GM12878 (cell line): Measurements from ENCODE around the gene MEX3C. TPM values are rescaled to one million over a fixed set of nuclear protein-coding genes. Genes with fewer than 3 reads are reported as not detected.

Experiments used
- ATAC-seq: fragments of 200-7000 bp; cut with Tn5 transposase; 3 replicates; pipeline ENCODE4 v1.9.1; 2020; ENCODE audit warnings: mild to moderate bottlenecking, moderate library complexity
- BruUV-seq: library from RNA; stranded (reverse); fragments of 400-500 nt; replicated peaks from 2 replicates; lab custom pipeline; 2021; lab: Mats Ljungman, UMichigan
- CTCF ChIA-PET: fragments of 300-600 bp; sonication (Branson Sonifier 250); formaldehyde crosslinking; extraction: SDS; loops from one replicate; lab custom pipeline; 2021; ENCODE audit warnings: inconsistent platforms; lab: Yijun Ruan, JAX
- POLR2A ChIA-PET: fragments of 350-600 bp; formaldehyde crosslinking; extraction: SDS; loops from one replicate; lab custom pipeline; 2021; ENCODE audit warnings: inconsistent platforms; lab: Charles Lee
- RAD21 ChIA-PET: fragments of 300-600 bp; sonication (Branson Sonifier 250); formaldehyde crosslinking; loops from one replicate; lab custom pipeline; 2023; ENCODE audit warnings: antibody characterized with exemption; ENCODE audit not compliant: unreplicated experiment; lab: Charles Lee
- SMC1A ChIA-PET: fragments of 300-600 bp; sonication (Branson Sonifier 250); formaldehyde crosslinking; loops from one replicate; lab custom pipeline; 2023; ENCODE audit not compliant: unreplicated experiment, uncharacterized antibody; lab: Charles Lee
- DNase-seq: peaks from one replicate; pipeline ENCODE4 v3.0.0-alpha.2; 2011; ENCODE audit warnings: low read depth, low spot score
- FAIRE-seq: peaks from 3 replicates; lab custom pipeline; 2011; peaks lifted over from hg19 to GRCh38; lab: Jason Lieb, UNC
- H2AFZ ChIP-seq: 2 replicates; pipeline ENCODE4 v1.6.0; 2011; ENCODE audit warnings: low read depth, low read length, control low read depth; ENCODE audit not compliant: control insufficient read depth
- H3K27ac ChIP-seq: 2 replicates; pipeline ENCODE4 v1.5.1; 2011; ENCODE audit warnings: control low read depth; ENCODE audit not compliant: control insufficient read depth, insufficient read depth
- H3K27me3 ChIP-seq, 2 experiments: replicated peaks in 1 of 2; 2 replicates each; pipeline versions ENCODE4 v1.6.0 to v1.6.1; 2011; ENCODE audit warnings: low read length in 1 of 2; ENCODE audit not compliant: control insufficient read depth in 2 of 2, insufficient read depth in 2 of 2
- H3K36me3 ChIP-seq, 2 experiments: 2 replicates each; pipeline ENCODE4 v1.5.1; 2011; ENCODE audit warnings: low read length in 1 of 2; ENCODE audit not compliant: control insufficient read depth in 2 of 2, insufficient read depth in 2 of 2
- H3K4me1 ChIP-seq: 2 replicates; pipeline ENCODE4 v1.6.1; 2011; ENCODE audit warnings: mild to moderate bottlenecking, low read length, moderate library complexity, mixed read lengths; ENCODE audit not compliant: control insufficient read depth, insufficient read depth
- H3K4me2 ChIP-seq: 2 replicates; pipeline ENCODE4 v1.6.0; 2011; ENCODE audit warnings: control low read depth; ENCODE audit not compliant: control insufficient read depth, insufficient read depth
- H3K4me3 ChIP-seq: fragments of 200-600 bp; sonication (generic); 2 replicates; pipeline ENCODE4 v1.5.1; 2016
- H3K79me2 ChIP-seq: 2 replicates; pipeline ENCODE4 v1.6.0; 2011; ENCODE audit warnings: low read length; ENCODE audit not compliant: control insufficient read depth, insufficient read depth
- H3K9ac ChIP-seq: 2 replicates; pipeline ENCODE4 v1.8.0; 2011; ENCODE audit warnings: low read length, control low read depth, mixed read lengths; ENCODE audit not compliant: control insufficient read depth, insufficient read depth
- H3K9me3 ChIP-seq: replicated peaks from 3 replicates; pipeline ENCODE4 v1.5.1; 2011; ENCODE audit warnings: mild to moderate bottlenecking, low read length; ENCODE audit not compliant: control insufficient read depth, insufficient read depth
- H4K20me1 ChIP-seq: 2 replicates; pipeline ENCODE4 v1.6.0; 2011; ENCODE audit not compliant: control insufficient read depth, insufficient read depth
- WGBS: methylation state at CpG from one replicate; pipeline ENCODE4 v1.1.6; 2016; ENCODE audit warnings: low lambda C conversion rate; ENCODE audit not compliant: insufficient replicate concordance, insufficient coverage; ENCODE audit errors: missing lambda C conversion rate; 5-methylcytosine and 5-hydroxymethylcytosine counted together
- in situ Hi-C: fragments of 300-500 bp; cut with MboI; formaldehyde crosslinking; loops from 9 replicates; pipeline ENCODE4 v1.14.3; 2018; ENCODE audit warnings: mixed read lengths
- intact Hi-C: fragments of 100-400 bp; cut with micrococcal nuclease; formaldehyde crosslinking; loops from one replicate; pipeline ENCODE4 v1.14.2; 2022; ENCODE audit not compliant: unreplicated experiment
- polyA plus RNA-seq, 11 experiments: library from polyadenylated mRNA; depleted of rRNA in 4 of 11; unstranded in 6 of 11; stranded (reverse) in 5 of 11; fragments of >200 nt; fragmentation: Nextera tagmentation in 4 of 11; fragmentation: Illumina TruSeq in 1 of 11; extraction: Ambion mirVana in 4 of 11; extraction: Trizol in 1 of 11; gene quantifications; 1 replicate in 1 of 11; 2 replicates in 10 of 11; pipeline versions ENCODE4 v1.2.1 to v1.2.3, GENCODE V29; 2011 to 2016; ENCODE audit warnings: inconsistent platforms in 2 of 11, missing spikeins in 2 of 11, low read depth in 1 of 11
- total RNA-seq, 4 experiments: library from RNA; depleted of rRNA in 3 of 4; stranded (reverse); fragments of >200 nt in 3 of 4; fragmentation: Illumina TruSeq in 1 of 4; extraction: Trizol in 1 of 4; gene quantifications; 2 replicates each; pipeline versions ENCODE4 v1.2.1 to v1.2.3, GENCODE V29; 2013 to 2021
- TF ChIP-seq, protein P1 (sequence below): fragments of 450-650 bp; IDR thresholded peaks from 2 replicates; pipeline ENCODE4 v1.6.1; 2018; ENCODE audit warnings: borderline replicate concordance, mild to moderate bottlenecking; ENCODE audit not compliant: partially characterized antibody
- TF ChIP-seq, protein P2 (sequence below): fragments of 450-650 bp; IDR thresholded peaks from 2 replicates; pipeline ENCODE4 v1.6.1; 2016; ENCODE audit warnings: mild to moderate bottlenecking

Gene MEX3C
- total and polyA plus RNA-seq, 10 of the 15 experiments (the other 5 are each of a cell fraction or from before 2014, with no cell fraction given): 6.7 to 48.8 (median 21.3) TPM

DNA sequence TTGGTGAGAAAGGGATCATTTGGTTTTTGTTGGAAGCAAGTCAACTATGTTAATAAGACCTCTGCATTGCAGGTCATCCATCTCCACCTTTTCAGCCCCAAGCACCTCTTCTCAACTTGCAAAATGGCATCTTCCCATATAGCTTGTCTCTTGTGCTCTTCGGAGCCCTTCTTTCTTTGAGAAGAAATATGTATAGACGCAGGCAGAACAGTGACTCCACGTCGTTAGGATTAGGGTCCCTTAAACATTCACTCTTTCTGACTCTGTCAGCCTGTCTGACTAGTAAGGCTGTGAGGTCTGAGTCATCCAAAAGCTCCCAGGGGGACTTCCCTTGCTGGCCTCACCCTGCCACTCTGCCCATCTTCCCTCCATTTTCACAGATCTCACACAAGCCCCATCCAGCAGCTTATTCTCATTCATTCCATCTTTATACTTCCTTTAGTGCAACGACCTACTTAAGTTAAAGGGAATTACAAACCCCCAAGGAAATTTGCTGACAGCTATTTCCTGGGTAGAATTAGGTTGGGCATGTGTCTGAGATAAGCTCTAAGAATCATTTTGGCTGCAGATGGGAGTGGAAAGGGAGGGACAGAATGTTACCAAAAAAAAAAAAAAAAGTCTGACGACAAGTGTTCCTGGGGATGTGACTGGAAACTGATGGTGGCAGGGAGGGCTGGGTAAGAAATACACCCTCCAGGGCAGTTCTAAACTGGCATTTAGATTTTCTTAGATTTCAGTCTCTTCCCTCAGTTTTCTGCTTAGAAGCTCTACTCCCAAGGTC, 37.7 kb upstream of the MEX3C start:
- FAIRE-seq (no peak), DNase-seq (no peak), ATAC-seq (peak; percentile 97)
- SMC1A ChIA-PET: interaction anchor here (0.8 to 2.2 kb wide), 9 partner anchors 9 to 52 kb away, joined by 3 to 7 read pairs (median 4); no protein-coding TSS in a partner anchor
- no peaks in the 10 kb centered on the region for H3K36me3 ChIP-seq
- H3K4me3 ChIP-seq: no peak overlapping the region
- CTCF ChIA-PET: interaction anchor here (0.6 to 1.4 kb wide), 3 partner anchors 11 to 46 kb away, joined by 3 to 4 read pairs (median 3); no protein-coding TSS in a partner anchor
- no peak overlapping the region for H3K9ac ChIP-seq
- intact Hi-C loops: no loop called here
- no peaks in the 10 kb centered on the region for H4K20me1 ChIP-seq
- H3K27ac ChIP-seq: no peak overlapping the region
- H3K9me3 ChIP-seq: no peaks in the 10 kb centered on the region
- no peaks in the 10 kb centered on the region for H3K4me1 ChIP-seq
- RAD21 ChIA-PET: interaction anchor here (0.6 to 1.9 kb wide), 6 partner anchors 20 to 1681 kb away, joined by 3 to 5 read pairs (median 4); no protein-coding TSS in a partner anchor
- H3K4me2 ChIP-seq: no peak overlapping the region
- 25% methylated on average over 6 of the region's 6 CpGs for WGBS
- no peaks in the 10 kb centered on the region; a peak in 1 of 4 replicates for H3K27me3 ChIP-seq
- no peaks in the 10 kb centered on the region for H3K79me2 ChIP-seq
- POLR2A ChIA-PET: interaction anchor here (0.6 to 1.1 kb wide), 6 partner anchors 32 to 947 kb away, joined by 3 to 6 read pairs (median 4); no protein-coding TSS in a partner anchor
- no peak overlapping the region for H2AFZ ChIP-seq
- in situ Hi-C loops: no loop called here
- TF ChIP-seq, protein P1, sequence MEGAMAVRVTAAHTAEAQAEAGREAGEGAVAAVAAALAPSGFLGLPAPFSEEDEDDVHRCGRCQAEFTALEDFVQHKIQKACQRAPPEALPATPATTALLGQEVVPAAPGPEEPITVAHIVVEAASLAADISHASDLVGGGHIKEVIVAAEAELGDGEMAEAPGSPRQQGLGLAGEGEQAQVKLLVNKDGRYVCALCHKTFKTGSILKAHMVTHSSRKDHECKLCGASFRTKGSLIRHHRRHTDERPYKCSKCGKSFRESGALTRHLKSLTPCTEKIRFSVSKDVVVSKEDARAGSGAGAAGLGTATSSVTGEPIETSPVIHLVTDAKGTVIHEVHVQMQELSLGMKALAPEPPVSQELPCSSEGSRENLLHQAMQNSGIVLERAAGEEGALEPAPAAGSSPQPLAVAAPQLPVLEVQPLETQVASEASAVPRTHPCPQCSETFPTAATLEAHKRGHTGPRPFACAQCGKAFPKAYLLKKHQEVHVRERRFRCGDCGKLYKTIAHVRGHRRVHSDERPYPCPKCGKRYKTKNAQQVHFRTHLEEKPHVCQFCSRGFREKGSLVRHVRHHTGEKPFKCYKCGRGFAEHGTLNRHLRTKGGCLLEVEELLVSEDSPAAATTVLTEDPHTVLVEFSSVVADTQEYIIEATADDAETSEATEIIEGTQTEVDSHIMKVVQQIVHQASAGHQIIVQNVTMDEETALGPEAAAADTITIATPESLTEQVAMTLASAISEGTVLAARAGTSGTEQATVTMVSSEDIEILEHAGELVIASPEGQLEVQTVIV: no peak
- TF ChIP-seq, protein P2, sequence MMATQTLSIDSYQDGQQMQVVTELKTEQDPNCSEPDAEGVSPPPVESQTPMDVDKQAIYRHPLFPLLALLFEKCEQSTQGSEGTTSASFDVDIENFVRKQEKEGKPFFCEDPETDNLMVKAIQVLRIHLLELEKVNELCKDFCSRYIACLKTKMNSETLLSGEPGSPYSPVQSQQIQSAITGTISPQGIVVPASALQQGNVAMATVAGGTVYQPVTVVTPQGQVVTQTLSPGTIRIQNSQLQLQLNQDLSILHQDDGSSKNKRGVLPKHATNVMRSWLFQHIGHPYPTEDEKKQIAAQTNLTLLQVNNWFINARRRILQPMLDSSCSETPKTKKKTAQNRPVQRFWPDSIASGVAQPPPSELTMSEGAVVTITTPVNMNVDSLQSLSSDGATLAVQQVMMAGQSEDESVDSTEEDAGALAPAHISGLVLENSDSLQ: peak; percentile 36; the same call in 1 of the 2 replicates
- BruUV-seq: no TSS peak
